Measurements from ENCODE around the gene NEDD8. TPM values are rescaled to one million over a fixed set of nuclear protein-coding genes. Genes with fewer than 3 reads are reported as not detected.

The NEDD8 gene
- total RNA-seq, 2 donors from 2014 or later: 128 to 243 TPM

DNA sequence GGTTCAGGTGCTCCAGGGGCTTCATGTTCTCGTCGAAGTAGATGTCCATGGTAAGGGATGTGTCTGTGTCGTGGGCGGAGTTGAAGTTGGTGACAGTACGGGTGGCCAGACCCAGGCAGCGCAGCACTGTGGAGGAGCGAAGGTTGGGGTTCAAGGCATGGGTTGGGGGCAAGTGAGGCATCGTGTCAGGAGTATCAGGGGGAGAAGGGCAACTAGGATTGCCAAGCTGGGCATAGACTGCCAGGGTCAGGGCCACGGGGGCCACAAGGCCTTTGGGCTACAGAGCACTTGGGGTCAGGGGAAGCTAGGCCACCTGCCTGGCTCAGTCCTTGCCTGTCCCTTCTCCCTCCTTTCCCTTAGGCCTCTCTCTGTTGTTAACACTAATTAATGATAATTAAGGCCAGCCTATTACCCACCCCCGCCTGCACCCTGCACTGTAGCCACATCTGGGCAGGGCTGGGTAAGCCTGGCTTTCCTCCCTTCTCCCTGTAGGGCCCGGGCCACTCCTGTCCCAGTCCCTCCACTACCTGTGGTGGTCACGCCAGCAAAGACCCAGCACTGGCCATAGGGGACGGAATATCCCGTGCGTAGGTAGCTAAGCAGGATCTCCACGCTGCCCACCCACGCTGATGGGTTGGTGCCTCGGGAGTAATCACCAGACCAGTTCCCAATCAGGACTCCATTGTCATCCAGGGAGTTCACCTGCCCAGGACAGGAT lies 26.5 kb upstream of the NEDD8 start:
- no peak for ATAC-seq (replicated peaks)
- Mint-ChIP-seq H3K9me3 (no peaks in the 10 kb centered on the region), H3K4me1 (no peaks in the 10 kb centered on the region), H3K27ac (no peak overlapping the region), H3K27me3 (no peaks in the 10 kb centered on the region), H3K36me3 (ENCODE audit: low read depth) (peaks cover 19% of the 10 kb centered on the region), H3K4me3 (no peak overlapping the region)

DNA sequence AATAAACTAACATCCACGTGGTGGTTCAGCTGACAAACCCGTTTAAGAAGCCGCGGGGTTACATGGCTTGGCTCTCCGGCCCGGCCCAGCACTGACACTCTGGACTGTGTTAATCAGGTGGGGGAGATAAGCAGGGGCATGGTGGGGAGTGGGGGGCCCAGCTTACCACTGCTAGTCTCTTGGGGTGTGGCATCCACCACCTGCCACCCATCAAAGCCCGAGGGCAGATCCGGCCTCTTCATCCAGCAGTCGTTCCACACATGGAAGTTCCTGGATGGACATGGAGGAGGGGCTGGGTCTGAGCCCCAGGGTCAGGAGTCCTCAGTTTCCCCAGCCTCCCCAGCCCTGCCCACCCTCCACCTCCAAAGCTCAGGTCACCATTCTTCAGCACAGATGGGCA lies 26.0 kb upstream of the NEDD8 start:
- H3K27ac Mint-ChIP-seq: no peak overlapping the region
- H3K9me3 Mint-ChIP-seq: no peaks in the 10 kb centered on the region
- no peak for ATAC-seq (replicated peaks)
- H3K27me3 Mint-ChIP-seq: no peaks in the 10 kb centered on the region
- no peaks in the 10 kb centered on the region for H3K4me1 Mint-ChIP-seq
- H3K36me3 Mint-ChIP-seq (ENCODE audit: low read depth): peaks cover 24% of the 10 kb centered on the region
- no peak overlapping the region for H3K4me3 Mint-ChIP-seq

DNA sequence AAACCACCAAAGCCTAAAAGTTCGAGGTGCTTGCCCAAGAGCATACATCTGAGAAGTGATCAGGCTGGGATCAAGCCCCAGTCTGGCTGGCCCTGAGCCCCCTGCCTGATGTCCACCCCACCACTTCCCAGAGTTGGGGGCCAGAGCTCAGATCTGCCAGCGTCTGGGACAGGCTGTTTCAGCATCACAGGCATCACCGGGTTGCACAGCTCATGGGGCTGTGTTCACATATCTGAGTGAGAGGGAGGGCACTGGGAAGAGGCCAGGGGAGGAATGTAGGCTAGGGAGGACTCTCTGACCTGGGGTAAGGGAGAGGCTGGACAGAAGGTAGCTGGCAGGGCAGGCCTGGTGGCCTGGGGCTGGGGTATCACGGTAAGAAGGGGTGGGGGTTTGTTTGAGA lies 24.8 kb upstream of the NEDD8 start:
- Mint-ChIP-seq H3K36me3 (ENCODE audit: low read depth) (peaks cover 24% of the 10 kb centered on the region), H3K9me3 (no peaks in the 10 kb centered on the region), H3K4me1 (no peaks in the 10 kb centered on the region), H3K4me3 (no peak overlapping the region), H3K27ac (no peak overlapping the region), H3K27me3 (no peaks in the 10 kb centered on the region)
- ATAC-seq (replicated peaks): no peak

DNA sequence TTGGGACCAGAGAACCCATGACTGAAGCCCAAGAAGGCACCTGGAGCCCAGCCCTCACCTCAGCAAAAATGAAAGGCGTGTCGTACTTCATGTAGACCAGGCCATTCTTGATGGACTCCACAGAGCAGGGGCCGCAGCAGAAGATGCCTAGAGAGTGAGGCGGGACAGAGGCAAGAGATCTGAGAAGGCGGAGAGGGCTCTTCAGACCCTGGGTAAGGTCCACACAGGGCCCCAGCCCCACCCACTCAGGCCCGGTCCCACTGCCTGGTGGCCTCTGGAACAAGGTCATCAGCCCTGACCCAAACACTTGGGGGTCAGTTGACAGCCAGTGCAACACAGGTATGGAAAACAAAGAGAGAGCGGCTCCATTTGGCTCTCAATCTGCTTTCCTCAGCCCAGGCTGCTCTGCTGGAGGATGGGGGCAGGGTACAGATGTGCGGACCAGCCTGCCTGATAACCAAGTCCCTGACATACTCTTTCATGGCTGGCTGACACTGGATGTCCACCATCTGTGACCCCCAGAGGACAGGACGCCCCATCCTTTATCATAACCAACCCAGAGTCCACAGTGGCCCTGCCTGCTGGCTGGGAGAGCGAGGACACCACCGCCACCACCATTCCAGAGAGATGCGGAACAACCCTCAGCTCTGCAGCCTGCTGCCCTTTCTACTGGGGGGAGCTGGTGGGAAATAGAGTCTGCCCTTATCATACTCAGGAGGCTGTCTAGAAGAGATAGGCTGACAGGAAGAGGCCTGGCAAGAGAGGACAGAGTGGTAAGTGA lies 24.0 kb upstream of the NEDD8 start:
- Mint-ChIP-seq H3K4me3 (no peak overlapping the region), H3K27me3 (no peaks in the 10 kb centered on the region), H3K4me1 (peaks cover 6% of the 10 kb centered on the region), H3K9me3 (no peaks in the 10 kb centered on the region), H3K27ac (no peak overlapping the region), H3K36me3 (ENCODE audit: low read depth) (peaks cover 23% of the 10 kb centered on the region)
- no peak for ATAC-seq (replicated peaks)

DNA sequence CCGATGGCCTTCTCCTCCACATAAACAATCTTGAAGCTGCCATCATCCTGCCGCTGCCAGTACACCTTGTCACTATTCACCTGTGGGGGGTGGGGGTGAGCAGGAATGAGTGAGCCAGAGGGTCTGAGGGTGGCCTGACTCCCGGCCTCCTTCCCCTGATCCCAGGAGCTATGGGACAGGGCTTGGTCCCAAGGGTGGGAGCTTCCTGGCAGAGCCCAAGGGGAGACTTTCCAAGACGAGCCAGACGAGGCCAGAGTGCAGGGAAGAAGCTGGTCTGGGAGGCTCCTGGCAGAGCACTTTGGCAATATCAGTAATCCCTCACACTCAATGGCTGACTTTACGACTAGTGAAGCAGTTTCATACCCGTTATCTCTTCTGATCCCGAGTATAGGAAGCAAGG lies 23.3 kb upstream of the NEDD8 start:
- ATAC-seq (replicated peaks): no peak
- no peak overlapping the region for H3K4me3 Mint-ChIP-seq
- peaks cover 19% of the 10 kb centered on the region for H3K36me3 Mint-ChIP-seq (ENCODE audit: low read depth)
- H3K9me3 Mint-ChIP-seq: no peaks in the 10 kb centered on the region
- no peaks in the 10 kb centered on the region for H3K27me3 Mint-ChIP-seq
- peaks cover 11% of the 10 kb centered on the region for H3K4me1 Mint-ChIP-seq
- H3K27ac Mint-ChIP-seq: no peak overlapping the region

DNA sequence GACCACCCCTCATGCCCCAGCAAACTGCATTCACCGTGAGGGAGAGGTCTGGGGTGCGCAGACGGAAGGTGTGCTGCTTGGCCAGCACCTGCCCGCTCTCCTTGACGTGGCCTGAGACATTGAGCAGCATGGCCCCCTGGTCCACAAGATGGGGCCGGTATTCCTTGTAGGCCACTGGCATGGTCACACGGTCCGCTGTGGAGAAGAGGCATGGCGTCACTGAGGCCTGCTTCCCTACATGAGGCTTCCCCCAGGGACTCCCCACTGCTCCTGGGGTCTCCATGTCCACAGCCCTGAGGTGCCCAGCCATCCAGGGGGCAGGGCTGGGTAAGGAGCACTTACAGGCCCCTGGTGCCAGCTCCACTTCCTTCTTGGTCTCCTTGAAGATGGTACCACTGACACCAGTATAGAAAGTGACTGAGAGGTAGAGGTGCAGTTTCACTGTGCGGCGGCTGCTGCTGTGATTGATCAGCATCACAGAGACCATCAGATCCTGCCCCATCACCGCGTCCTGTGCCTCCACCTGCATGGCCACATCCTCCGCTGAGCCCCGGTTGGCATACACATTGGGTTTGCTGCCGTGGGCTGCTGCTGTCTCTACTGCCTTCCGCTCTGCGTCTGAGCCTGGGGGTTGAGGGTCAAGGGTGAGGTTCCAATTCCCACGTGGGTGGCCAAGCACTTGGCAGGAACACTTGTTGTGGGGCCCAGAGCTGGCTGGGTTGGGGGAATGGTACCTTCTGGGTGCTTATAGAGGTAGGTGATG lies 22.6 kb upstream of the NEDD8 start:
- no peak for ATAC-seq (replicated peaks)

DNA sequence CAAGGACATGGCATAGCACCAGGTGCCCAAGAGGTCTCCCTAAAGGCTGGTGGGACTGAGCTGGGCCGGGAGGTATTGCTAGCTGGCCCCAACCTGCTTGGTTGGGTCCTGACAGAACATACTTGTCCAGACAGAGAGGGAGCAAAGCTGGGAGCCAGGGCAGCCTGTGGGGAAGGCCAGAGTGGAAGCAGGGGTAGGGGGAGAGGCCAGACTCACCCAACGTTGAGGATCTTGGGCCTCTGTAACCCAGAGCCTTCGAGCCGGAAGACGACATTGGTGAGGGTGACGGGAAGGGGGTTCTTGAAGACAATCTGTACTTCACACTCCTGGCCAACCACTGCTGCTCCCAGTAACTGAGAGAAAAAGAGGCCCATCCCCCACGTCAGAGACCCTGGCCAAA lies 21.8 kb upstream of the NEDD8 start:
- Mint-ChIP-seq H3K27me3 (no peaks in the 10 kb centered on the region), H3K4me1 (peaks cover 15% of the 10 kb centered on the region), H3K4me3 (no peak overlapping the region)

More for the DNA sequence above, 22.6 kb upstream of the NEDD8 start:
- H3K4me3 Mint-ChIP-seq: no peak overlapping the region
- peaks cover 15% of the 10 kb centered on the region for H3K4me1 Mint-ChIP-seq
- peaks cover 19% of the 10 kb centered on the region for H3K36me3 Mint-ChIP-seq (ENCODE audit: low read depth)
- no peaks in the 10 kb centered on the region for H3K27me3 Mint-ChIP-seq
- H3K27ac Mint-ChIP-seq: no peak overlapping the region
- no peaks in the 10 kb centered on the region for H3K9me3 Mint-ChIP-seq

DNA sequence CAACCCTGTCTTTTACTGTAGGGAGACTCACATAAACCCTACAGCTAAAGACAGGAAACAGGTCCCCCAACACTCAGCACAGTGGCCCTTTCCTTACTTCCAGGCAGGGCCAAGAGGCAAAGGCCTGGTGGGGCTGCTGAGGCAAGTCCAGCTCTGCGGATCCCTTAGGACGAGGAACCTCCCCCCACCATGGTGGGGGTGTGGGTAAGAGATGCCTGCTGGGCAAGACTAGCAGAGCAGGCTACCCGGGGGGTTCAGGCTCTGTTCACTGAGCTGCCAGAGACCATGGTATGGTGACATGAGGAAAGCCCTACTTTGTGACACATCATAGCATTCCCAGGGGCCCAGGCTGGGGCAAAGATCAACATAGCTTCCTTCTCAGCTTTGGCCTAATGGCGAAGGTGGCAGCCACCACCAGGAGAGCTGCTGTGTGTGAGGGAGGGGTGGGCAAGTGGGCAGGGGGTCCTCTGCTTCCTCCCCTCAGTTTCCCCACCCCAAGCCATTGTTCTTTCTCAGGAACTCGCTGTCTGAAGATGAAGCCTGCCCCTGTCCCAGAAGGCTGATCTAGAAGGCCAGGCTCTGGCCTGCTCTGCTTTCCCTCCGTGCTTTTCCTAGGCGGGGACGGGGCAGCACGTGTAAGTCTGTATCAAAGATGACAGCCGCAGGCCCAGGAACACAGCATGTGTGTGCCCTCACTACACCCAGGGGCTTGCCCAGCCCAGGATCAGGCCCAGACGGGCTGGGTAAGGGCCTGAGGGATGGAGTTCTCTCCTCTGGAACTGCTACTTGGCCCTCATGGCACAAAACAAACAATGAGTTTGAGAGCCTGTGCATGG lies 20.3 kb upstream of the NEDD8 start:
- H3K27ac Mint-ChIP-seq: no peak overlapping the region
- H3K36me3 Mint-ChIP-seq (ENCODE audit: low read depth): peaks cover 19% of the 10 kb centered on the region

More for the DNA sequence above, 21.8 kb upstream of the NEDD8 start:
- H3K9me3 Mint-ChIP-seq: no peaks in the 10 kb centered on the region
- peaks cover 19% of the 10 kb centered on the region for H3K36me3 Mint-ChIP-seq (ENCODE audit: low read depth)
- ATAC-seq (replicated peaks): no peak
- no peak overlapping the region for H3K27ac Mint-ChIP-seq

DNA sequence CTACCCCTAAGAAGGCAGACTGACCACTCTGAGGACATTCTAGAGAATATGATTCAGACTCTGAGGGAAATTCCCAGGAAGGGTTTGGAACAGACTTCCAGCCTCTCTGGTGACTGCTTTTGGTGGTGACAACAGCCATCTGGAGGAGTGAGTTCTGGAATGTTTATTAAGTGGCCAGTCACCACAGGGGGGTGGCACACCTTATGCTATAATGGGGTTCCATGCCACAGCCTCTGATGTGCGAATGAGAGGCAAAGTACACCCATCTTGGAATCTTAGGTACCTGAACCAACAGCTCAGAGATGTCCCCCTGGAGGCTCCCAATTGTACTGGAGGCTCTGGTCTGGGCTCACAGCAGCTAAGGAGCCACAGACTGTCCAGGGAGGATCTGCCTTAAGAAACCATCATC lies 19.7 kb upstream of the NEDD8 start:
- peak overlapping the region; percentile 29 for H3K27ac Mint-ChIP-seq
- H3K27me3 Mint-ChIP-seq: no peaks in the 10 kb centered on the region
- no peaks in the 10 kb centered on the region for H3K9me3 Mint-ChIP-seq
- H3K4me3 Mint-ChIP-seq: no peak overlapping the region
- H3K36me3 Mint-ChIP-seq (ENCODE audit: low read depth): peaks cover 19% of the 10 kb centered on the region
- ATAC-seq (replicated peaks): no peak
- H3K4me1 Mint-ChIP-seq: peaks cover 28% of the 10 kb centered on the region

More for the DNA sequence above, 20.3 kb upstream of the NEDD8 start:
- no peaks in the 10 kb centered on the region for H3K27me3 Mint-ChIP-seq
- H3K9me3 Mint-ChIP-seq: no peaks in the 10 kb centered on the region
- no peak for ATAC-seq (replicated peaks)
- H3K4me3 Mint-ChIP-seq: no peak overlapping the region
- H3K4me1 Mint-ChIP-seq: peaks cover 22% of the 10 kb centered on the region

DNA sequence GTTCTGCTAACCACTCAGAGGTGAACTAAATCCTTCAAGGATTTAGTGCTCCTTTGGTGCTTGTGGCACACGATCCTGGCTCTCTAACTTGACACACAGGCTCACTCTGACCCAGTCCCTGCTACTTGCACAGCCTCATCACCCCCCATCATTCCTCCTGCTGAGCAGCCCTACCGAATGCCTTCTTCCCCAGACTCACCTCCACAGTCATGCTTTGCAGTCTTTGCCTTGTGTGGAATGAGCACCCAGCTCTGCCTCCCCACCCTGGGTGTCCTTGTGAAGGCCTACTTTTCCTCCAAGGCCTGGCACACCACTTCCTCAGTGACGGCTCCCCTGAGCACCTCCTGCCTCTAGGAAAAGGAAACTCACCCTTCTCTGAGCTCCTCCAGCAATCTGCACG lies 18.2 kb upstream of the NEDD8 start:
- Mint-ChIP-seq H3K4me3 (peak overlapping the region; percentile 12), H3K36me3 (ENCODE audit: low read depth) (peaks cover 15% of the 10 kb centered on the region), H3K27ac (peak overlapping the region; percentile 74), H3K9me3 (no peaks in the 10 kb centered on the region), H3K27me3 (no peaks in the 10 kb centered on the region), H3K4me1 (peaks cover 31% of the 10 kb centered on the region)
- ATAC-seq (replicated peaks): no peak

DNA sequence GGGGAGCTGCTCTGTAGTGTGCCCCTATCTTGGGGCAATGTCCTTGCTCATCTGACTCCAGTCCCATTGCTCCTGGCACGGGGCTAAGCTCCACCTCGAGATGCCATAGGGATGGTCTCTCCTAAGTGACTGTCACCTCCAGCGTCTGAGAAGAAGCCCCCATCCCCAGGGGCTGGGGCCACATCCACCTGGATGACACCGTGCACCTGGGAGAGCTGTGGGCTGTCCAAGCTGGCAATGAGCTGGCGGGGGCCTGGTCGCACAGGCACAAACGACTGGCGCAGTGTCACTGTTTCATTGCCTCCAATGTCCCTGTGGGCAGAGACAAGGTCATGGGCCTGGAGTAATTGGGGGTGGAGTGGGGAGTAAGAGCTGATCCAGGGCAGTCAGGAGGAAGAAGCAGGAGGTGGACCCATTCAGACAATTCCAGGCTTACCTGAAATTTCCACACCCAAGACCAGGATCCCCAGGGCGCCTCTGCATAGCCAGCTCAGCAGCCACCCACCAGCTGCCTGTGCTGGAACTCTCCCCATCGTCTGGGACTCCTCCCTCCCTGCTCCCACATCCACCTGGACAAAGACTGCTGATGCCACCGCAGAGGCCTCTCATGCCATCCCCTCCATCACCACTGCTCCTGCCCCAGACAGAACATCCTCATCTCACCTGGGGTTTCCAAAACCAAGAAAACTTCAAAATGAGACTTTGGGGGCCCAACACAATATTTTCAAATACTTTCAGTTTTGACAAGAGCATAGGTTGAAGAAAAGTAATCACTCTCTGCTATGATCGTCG lies 17.3 kb upstream of the NEDD8 start:
- no peaks in the 10 kb centered on the region for H3K27me3 Mint-ChIP-seq
- no peaks in the 10 kb centered on the region for H3K9me3 Mint-ChIP-seq
- no peak for ATAC-seq (replicated peaks)
- H3K4me3 Mint-ChIP-seq: no peak overlapping the region
- peaks cover 13% of the 10 kb centered on the region for H3K36me3 Mint-ChIP-seq (ENCODE audit: low read depth)
- no peak overlapping the region for H3K27ac Mint-ChIP-seq
- H3K4me1 Mint-ChIP-seq: peaks cover 31% of the 10 kb centered on the region

DNA sequence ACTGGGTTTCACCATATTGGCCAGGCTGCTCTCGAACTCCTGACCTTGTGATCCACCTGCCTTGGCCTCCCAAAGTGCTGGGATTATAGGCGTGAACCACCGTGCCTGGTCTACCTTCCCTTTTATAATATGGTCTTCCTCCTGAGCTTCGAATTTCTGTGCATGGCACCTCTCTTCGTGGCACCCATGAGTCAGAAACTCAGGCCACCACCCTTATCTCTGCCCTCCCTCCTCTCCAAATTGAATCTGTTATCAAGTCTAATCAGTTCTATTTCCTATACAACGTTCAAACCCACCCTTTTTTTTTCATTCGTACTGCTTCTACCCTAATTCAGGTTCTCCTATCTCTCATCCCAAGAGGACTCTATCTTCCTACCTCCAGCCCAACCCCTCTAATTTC lies 15.3 kb upstream of the NEDD8 start:
- Mint-ChIP-seq H3K27me3 (no peaks in the 10 kb centered on the region), H3K4me3 (peak overlapping the region; percentile 71), H3K4me1 (peaks cover 31% of the 10 kb centered on the region), H3K36me3 (ENCODE audit: low read depth) (peaks cover 2% of the 10 kb centered on the region), H3K9me3 (no peaks in the 10 kb centered on the region), H3K27ac (peak overlapping the region; percentile 91)
- no peak for ATAC-seq (replicated peaks)

DNA sequence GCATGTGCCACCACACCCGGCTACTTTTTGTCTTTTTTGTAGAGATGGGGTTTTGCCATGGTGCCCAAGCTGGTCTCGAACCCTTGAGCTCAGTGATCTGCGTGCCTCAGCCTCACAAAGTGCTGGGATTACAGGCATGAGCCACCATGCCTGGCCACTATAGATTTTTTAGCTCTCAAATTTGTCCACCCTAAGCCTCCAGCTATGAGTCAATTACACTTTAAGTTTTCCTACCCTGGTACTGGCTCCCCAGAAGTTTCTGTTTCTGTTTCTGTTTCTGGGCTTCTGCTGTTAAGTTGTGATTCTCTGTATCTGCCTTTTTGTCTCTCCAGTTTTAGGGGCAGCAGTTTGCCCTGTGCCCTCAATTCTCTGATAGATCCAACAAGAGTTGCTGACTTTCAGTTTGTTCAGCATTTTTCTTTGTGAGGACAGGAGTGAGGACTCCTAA lies 14.6 kb upstream of the NEDD8 start:
- no peaks in the 10 kb centered on the region for H3K27me3 Mint-ChIP-seq
- H3K9me3 Mint-ChIP-seq: no peaks in the 10 kb centered on the region
- peak; percentile 28 for ATAC-seq (replicated peaks)
- peak overlapping the region; percentile 71 for H3K4me3 Mint-ChIP-seq
- H3K36me3 Mint-ChIP-seq (ENCODE audit: low read depth): peaks cover 8% of the 10 kb centered on the region
- peaks cover 31% of the 10 kb centered on the region for H3K4me1 Mint-ChIP-seq
- H3K27ac Mint-ChIP-seq: peak overlapping the region; percentile 91

All from activated T-helper 17 cell treated with anti-CD3 and anti-CD28 coated beads, Interleukin-2, amount 50 U/mL, for 72 hours (primary cell).